Astrocyte (in vitro differentiated cells and primary cell): ENCODE measurements around the gene CPZ. TPM values are rescaled to one million over a fixed set of nuclear protein-coding genes. Genes with fewer than 3 reads are reported as not detected.

Experiments
- DNase-seq: peaks from one replicate; pipeline ENCODE4 v3.0.0-alpha.2; 2010; ENCODE audit warnings: low read depth
- FAIRE-seq: peaks from 2 replicates; lab custom pipeline; 2011; peaks lifted over from hg19 to GRCh38; lab: Jason Lieb, UNC
- H2AFZ ChIP-seq: 2 replicates; pipeline ENCODE4 v1.6.0; 2012; ENCODE audit warnings: low read depth, low read length, inconsistent platforms
- H3K27ac ChIP-seq: 2 replicates; pipeline ENCODE4 v1.5.1; 2011; ENCODE audit warnings: low read depth, low read length, inconsistent platforms
- H3K27me3 ChIP-seq: 2 replicates; pipeline ENCODE4 v1.6.0; 2011; ENCODE audit warnings: low read length, inconsistent platforms; ENCODE audit not compliant: insufficient read depth
- H3K36me3 ChIP-seq: 2 replicates; pipeline ENCODE4 v1.5.1; 2011; ENCODE audit warnings: low read length, inconsistent platforms; ENCODE audit not compliant: insufficient read depth
- H3K4me1 ChIP-seq: 2 replicates; pipeline ENCODE4 v1.5.1; 2011; ENCODE audit warnings: low read length, inconsistent platforms; ENCODE audit not compliant: insufficient read depth
- H3K4me2 ChIP-seq: 2 replicates; pipeline ENCODE4 v1.6.0; 2012; ENCODE audit warnings: low read length, inconsistent platforms
- H3K4me3 ChIP-seq: 2 replicates; pipeline ENCODE4 v1.5.1; 2011; ENCODE audit warnings: low read depth, mild to moderate bottlenecking, low read length, inconsistent platforms; ENCODE audit not compliant: insufficient read depth
- H3K79me2 ChIP-seq: 2 replicates; pipeline ENCODE4 v1.6.0; 2012; ENCODE audit warnings: mild to moderate bottlenecking, low read length, inconsistent platforms; ENCODE audit not compliant: insufficient read depth
- H3K9ac ChIP-seq: 2 replicates; pipeline ENCODE4 v1.6.0; 2012; ENCODE audit warnings: mild to moderate bottlenecking, low read length, inconsistent platforms
- H3K9me3 ChIP-seq: 2 replicates; pipeline ENCODE4 v1.5.1; 2012; ENCODE audit warnings: low read depth, mild to moderate bottlenecking, low read length, inconsistent platforms; ENCODE audit not compliant: insufficient read depth
- H4K20me1 ChIP-seq: 2 replicates; pipeline ENCODE4 v1.6.0; 2012; ENCODE audit warnings: low read length, inconsistent platforms; ENCODE audit not compliant: insufficient read depth
- H3K27ac Mint-ChIP-seq: one replicate; pipeline ENCODE4 v1.8.0; 2021; ENCODE audit warnings: mild to moderate bottlenecking, mixed read lengths; ENCODE audit not compliant: unreplicated experiment
- H3K27me3 Mint-ChIP-seq: one replicate; pipeline ENCODE4 v1.8.0; 2021; ENCODE audit warnings: low read depth, mixed read lengths; ENCODE audit not compliant: unreplicated experiment
- H3K36me3 Mint-ChIP-seq: one replicate; pipeline ENCODE4 v1.8.0; 2021; ENCODE audit warnings: low read depth, mixed read lengths; ENCODE audit not compliant: unreplicated experiment
- H3K4me1 Mint-ChIP-seq: one replicate; pipeline ENCODE4 v1.8.0; 2021; ENCODE audit warnings: low read depth, mixed read lengths; ENCODE audit not compliant: unreplicated experiment
- H3K4me3 Mint-ChIP-seq: one replicate; pipeline ENCODE4 v1.8.0; 2021; ENCODE audit warnings: mild to moderate bottlenecking, moderate library complexity, mixed read lengths; ENCODE audit not compliant: unreplicated experiment
- H3K9me3 Mint-ChIP-seq: one replicate; pipeline ENCODE4 v1.8.0; 2021; ENCODE audit warnings: mild to moderate bottlenecking, mixed read lengths; ENCODE audit not compliant: unreplicated experiment
- CTCF ChIP-seq: IDR thresholded peaks from 2 replicates; pipeline ENCODE4 v1.5.1; 2011; ENCODE audit warnings: low read depth, mild to moderate bottlenecking, inconsistent platforms, low read length, moderate library complexity; ENCODE audit not compliant: insufficient read depth
- EZH2 ChIP-seq: IDR thresholded peaks from 2 replicates; pipeline ENCODE4 v1.6.1; 2012; ENCODE audit warnings: mild to moderate bottlenecking, low read length, inconsistent platforms; ENCODE audit not compliant: insufficient read depth
- total RNA-seq: library from RNA; stranded (reverse); gene quantifications from 2 replicates; pipeline ENCODE4 v1.2.1, GENCODE V29; 2021

Gene CPZ
- total RNA-seq, 1 donor from 2014 or later: 6.3 TPM

GRCh38 chr4:8547912-8548730 is 44.4 kb upstream of the CPZ start:
- no peak overlapping the region for H3K4me3 Mint-ChIP-seq
- peaks cover 40% of the 10 kb centered on the region for H3K27me3 Mint-ChIP-seq
- H3K27ac Mint-ChIP-seq: peak overlapping the region; percentile 70

GRCh38 chr4:8548731-8549351 is 43.7 kb upstream of the CPZ start:
- Mint-ChIP-seq H3K27ac (no peak overlapping the region), H3K4me3 (no peak overlapping the region), H3K4me1 (peaks cover 5% of the 10 kb centered on the region), H3K27me3 (peaks cover 44% of the 10 kb centered on the region), H3K36me3 (peaks cover 4% of the 10 kb centered on the region), H3K9me3 (no peaks in the 10 kb centered on the region)
- Histone ChIP-seq H3K4me1 (peaks cover 8% of the 10 kb centered on the region), H3K4me2 (no peak overlapping the region), H4K20me1 (no peaks in the 10 kb centered on the region), H3K36me3 (no peaks in the 10 kb centered on the region), H2AFZ (no peak overlapping the region), H3K27ac (no peak overlapping the region), H3K27me3 (no peaks in the 10 kb centered on the region), H3K4me3 (no peak overlapping the region), H3K9me3 (no peaks in the 10 kb centered on the region), H3K9ac (no peak overlapping the region), H3K79me2 (no peaks in the 10 kb centered on the region)
- no peak for FAIRE-seq
- TF ChIP-seq CTCF: no peak
- TF ChIP-seq EZH2: no peak
- DNase-seq: no peak

More at GRCh38 chr4:8547912-8548730, 44.4 kb upstream of the CPZ start:
- H3K79me2 ChIP-seq: no peaks in the 10 kb centered on the region
- no peak for TF ChIP-seq CTCF
- H3K9ac ChIP-seq: no peak overlapping the region
- H3K9me3 Mint-ChIP-seq: no peaks in the 10 kb centered on the region
- H3K4me1 Mint-ChIP-seq: peaks cover 5% of the 10 kb centered on the region
- H3K4me3 ChIP-seq: no peak overlapping the region
- H3K27me3 ChIP-seq: no peaks in the 10 kb centered on the region
- no peaks in the 10 kb centered on the region for H3K9me3 ChIP-seq
- H3K4me2 ChIP-seq: no peak overlapping the region
- DNase-seq: no peak
- H3K36me3 ChIP-seq: no peaks in the 10 kb centered on the region
- H2AFZ ChIP-seq: no peak overlapping the region
- no peaks in the 10 kb centered on the region for H4K20me1 ChIP-seq
- H3K36me3 Mint-ChIP-seq: peaks cover 4% of the 10 kb centered on the region
- peaks cover 8% of the 10 kb centered on the region for H3K4me1 ChIP-seq
- no peak overlapping the region for H3K27ac ChIP-seq
- FAIRE-seq: no peak
